HG02798 (cell line): ENCODE results near the gene SLAMF9.

Experiments used
- ATAC-seq: cut with Tn5 transposase; IDR thresholded peaks from one replicate; pipeline ENCODE4 v1.9.1; 2021; ENCODE audit warnings: mild to moderate bottlenecking; ENCODE audit not compliant: unreplicated experiment, poor library complexity

SLAMF9 gene

GRCh38 chr1:159953536-159954515, at the start of gene SLAMF9:
Gene SLAMF9, minus strand, starts transcription at chr1:159954237. Its CDS starts 100 bp downstream, at chr1:159954137.
- ATAC-seq: no peak

- ATAC-seq: no peak
These were observed 47.4 kb upstream of the SLAMF9 start for GRCh38 chr1:160001440-160001839.

- no peak for ATAC-seq
These were observed 45.2 kb upstream of the SLAMF9 start for GRCh38 chr1:159999204-159999603.

DNA sequence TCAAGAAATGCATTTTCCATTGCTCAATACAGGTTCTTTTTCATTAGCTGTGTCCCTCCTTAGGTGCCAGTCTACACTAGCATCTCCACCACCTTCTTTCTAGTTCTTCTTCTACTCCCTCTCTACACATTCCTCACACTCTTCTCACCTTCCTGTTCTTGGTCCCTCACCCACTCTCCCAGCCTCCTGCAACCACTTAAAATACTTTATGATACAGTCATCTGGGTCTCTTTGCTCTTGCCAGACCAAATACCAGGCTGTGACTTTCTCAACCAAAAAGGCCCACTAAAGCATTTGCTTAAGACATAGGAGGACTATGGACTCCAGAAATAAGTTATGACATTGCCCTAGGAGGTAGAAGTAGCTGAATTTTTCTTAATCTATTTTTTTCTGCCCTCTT, 42.6 kb upstream of the SLAMF9 start:
- no peak for ATAC-seq

DNA sequence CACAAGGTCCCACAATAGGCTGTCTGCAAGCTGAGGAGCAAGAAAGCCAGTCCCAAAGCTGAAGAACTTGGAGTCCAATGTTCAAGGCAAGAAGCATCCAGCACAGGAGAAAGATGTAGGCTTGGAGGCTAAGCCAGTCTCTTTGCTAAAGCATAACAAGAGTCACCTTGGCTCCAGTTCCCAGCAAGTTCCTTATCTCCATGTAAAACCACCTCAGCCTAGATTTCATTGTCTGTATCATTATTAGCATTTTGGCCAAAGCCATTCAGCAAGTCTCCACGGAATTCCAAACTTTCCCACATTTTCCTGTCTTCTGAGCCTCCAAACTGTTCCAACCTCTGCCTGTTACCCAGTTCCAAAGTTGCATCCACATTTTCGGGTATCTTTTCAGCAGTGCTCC, 40.9 kb upstream of the SLAMF9 start:
- ATAC-seq: no peak

DNA sequence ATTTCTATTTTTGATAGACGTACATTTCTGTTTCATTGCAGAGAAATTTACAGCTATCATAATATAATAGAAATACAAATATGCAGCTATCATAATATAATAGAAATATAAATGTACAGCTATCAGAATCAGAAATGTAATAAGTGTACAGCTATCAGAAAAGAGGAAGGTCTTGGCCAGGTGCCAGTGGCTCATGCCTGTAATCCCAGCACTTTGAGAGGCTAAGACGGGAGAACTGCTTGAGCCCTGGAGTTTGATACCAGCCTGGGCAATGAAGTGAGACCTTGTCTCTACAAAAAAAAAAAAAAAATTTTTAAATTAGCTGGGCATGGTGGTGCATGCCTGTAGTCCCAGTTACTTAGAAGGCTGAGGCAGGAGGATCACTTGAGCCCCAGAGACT, 39.9 kb upstream of the SLAMF9 start:
- no peak for ATAC-seq

- ATAC-seq: no peak
These were observed 38.1 kb upstream of the SLAMF9 start for GRCh38 chr1:159992161-159992560.

- ATAC-seq: no peak
These were observed 37.5 kb upstream of the SLAMF9 start for GRCh38 chr1:159991513-159991912.

DNA sequence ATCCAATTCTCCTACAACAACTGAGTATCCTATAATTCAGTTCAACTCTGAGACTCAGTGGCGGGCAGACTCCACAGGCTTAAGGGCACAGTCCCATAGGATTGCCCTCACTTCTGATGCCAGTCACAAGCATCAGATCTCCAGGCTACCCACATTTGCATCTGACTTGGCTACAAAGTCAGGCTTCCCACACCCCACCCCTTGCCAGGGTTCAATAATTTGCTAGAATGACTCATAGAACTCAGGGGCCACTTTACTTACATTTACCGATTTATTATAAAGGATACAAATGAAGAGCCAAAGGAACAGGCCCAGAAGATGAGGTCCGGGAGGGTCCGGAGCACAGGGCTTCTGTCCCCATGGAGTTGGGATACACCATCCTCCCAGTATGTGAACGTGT, 36.0 kb upstream of the SLAMF9 start:
- ATAC-seq: no peak

DNA sequence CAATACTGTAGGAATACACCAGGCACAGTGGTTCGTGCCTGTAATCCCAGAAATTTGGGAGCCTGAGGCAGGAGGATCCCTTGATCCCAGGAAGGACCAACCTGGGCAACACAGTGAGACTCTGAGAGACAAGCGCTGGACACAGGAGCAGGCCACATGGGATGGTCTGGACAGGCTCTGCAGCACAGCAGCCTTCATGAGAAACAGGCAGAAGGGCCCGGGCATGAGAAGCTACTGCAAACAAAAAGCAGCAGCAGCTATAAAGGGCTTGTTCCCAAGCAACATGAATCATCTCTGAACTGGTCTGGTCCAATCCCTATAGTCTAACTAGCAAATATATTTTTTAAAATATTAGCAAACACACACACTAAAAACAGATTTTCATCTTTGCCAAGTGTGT, 35.5 kb upstream of the SLAMF9 start:
- no peak for ATAC-seq

DNA sequence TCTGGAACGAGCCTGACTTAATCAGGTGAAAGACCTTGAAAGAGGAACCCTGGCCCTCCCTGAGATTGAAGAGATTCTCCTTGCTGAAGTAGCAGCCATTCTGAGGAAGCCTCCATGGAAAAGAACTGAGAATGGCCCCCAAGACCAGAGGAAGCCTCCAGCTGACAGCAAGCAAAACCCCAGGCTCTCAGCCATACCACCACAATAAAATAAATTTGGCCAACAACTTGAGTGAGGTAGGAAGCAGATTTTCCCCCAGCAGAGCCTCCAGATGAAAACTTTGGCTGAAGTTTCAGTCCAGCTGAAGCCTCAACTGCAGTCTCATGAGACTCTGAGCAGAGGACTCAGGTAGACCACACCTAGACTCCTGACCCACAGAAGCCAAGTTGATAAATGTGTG, 34.0 kb upstream of the SLAMF9 start:
- no peak for ATAC-seq

DNA sequence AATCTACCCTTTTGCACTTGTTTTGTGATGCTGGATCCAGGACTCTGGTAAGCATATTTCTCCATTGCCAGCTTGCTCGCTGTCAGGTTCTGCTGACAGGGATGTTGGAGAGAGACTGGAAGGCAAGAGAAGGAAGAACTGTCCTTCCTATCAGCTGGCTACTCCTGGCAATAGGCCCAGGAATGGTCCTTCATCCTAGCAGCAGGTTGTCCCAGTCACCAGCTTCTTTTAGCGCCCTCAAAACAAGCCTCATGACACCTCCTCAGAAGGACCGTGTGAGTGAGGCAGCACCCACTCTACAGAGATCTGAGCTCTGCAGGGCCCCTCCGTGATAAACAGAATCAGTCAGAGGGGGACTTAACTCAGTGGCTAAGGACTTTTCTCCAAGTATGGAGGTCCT, 33.1 kb upstream of the SLAMF9 start:
- no peak for ATAC-seq

DNA sequence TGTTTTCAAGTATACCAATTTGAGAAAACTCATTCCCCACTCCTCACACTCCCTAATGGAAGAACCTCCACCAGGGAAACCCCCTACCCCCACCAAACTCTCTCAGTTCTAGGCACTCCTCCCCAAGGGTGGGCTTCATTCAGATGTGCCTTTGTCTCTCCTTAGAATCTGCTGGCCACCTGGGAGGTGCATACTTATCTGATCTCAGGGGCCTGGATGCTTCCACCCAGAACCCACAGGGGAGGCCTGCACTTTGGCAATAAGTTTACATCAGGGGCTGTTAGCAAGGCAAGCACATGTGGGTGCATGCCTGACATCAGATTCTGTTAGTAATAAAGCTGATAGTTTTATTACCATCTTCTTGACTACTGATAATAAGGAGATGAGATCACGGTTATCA, 32.5 kb upstream of the SLAMF9 start:
- no peak for ATAC-seq

DNA sequence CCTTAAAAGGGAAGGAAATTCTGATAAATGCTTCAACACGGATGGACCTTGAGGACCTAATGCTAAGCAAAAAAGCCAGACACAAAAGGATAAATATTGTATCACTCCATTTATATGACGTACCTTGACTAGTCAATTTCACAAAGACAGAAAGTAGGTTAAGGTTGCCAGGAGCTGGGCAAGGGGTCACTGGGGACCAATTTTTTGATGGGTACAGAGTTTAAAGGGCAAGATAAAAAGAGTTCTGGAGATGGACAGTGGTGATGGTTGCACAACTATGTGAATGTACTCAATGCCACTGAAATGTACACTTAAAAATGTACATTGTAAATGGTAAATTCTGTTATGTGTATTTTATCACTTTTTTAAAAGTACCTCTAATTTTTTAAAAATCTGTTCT, 32.1 kb upstream of the SLAMF9 start:
- ATAC-seq: no peak

DNA sequence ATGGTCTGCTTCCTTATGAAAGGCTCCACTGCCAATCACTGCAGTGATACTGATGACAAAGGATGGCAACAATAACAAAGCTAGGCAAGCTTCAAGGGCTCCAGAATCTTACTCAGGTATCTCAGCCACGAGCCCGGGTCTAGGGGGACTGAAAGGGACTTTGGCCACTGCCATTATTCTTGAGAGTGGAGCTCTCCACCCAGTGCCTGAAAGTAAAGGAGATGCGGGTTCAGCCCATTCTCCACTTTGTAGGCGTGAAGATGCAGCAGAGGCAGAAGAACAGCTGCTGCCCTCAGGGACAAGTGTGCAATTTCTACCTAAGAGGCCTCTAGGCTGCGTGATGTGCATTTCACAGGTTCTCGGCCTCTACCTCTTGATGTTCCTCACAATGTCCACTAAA, 31.4 kb upstream of the SLAMF9 start:
- ATAC-seq: no peak

DNA sequence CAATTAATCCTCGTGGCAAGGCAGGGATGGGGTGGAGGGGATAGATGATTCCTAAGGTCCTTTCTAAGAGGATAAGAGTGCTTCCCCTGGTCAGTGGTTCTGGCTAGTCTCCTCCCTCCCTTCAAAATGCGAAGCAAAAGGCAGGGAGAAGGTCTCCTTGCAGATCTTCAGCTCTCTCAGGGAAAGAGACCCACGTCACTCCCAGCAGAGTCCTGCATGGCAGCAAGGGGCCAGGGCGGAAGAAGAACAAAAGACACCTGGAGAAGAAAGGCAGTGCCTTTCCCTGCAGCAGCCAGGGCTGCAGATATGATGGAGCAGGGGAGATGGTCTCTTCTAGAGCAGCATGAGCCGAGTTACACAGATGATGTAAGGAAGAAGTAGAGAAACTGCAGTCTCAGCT, 29.6 kb upstream of the SLAMF9 start:
- no peak for ATAC-seq

DNA sequence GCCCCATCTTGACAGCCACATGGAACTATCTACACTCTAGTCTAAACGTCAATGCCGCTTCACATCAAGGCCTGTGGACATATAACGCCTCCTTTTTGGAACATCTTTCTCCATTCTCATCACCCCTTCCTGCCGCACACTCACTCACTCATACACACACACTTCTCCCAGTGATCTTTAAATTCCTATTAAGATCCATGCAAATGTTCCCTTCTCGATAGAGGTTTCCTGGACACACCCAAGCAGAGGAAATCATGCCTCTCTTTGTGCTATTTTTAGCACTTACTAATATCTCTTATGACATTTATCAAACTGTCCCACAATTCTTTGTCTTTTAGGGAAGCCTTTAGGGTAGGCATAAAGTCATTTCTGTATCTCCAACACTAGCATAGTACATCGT, 28.2 kb upstream of the SLAMF9 start:
- no peak for ATAC-seq

DNA sequence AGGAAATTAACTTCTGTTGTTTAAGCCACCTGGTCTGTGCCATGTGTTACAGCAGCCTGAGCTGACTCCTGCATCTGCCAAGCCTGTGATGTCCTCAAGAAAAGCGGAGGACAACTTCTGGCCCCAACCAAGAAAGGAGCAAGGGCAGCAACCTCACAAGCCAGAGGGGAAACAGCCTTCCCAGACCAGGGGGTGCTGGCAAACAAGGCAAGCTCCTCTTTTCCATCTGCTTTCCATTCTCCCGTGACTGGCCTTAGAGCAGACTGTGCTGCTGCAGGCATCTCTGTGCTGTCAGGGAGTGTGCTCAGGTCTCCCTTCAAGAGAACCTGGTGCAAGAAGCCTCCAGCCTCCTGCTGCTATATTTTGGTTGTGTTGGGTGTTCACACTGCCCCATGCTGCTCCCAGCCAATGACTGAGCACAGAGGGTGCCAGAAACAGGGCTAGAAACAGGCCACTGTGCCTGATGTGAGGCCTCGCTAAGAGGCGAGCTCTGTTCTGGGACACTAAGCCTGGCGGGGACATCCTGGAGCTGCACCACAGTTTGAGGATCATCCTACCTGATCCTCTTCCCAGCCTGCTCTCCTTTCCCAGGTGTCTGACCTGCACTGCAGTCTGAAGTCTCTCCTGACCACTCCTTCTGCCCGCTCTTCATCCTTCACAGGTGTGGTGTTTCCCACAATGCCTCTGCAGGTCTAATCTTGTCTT, 27.5 kb upstream of the SLAMF9 start:
- ATAC-seq: no peak

GRCh38 chr1:159980786-159981185, 26.7 kb upstream of the SLAMF9 start:
- no peak for ATAC-seq

DNA sequence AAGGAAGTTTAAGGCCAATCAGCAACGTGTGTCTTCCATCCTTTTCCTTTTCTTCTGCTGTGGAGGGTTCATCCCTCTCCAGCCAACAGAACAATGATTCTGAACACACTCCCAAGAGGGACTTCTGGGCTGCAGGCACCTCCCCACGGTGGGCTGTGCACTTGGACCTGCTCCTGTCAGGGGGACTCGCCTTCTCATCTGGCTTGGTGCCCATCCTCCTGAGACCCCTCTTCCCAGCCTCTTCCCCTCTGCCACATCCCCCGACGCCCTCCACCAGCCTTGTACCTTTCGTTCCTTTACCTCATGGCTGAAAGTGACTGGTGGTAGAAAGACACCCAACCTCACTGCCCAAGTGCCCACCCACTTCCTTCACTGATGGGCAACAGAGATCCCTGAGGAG, 26.0 kb upstream of the SLAMF9 start:
- no peak for ATAC-seq

DNA sequence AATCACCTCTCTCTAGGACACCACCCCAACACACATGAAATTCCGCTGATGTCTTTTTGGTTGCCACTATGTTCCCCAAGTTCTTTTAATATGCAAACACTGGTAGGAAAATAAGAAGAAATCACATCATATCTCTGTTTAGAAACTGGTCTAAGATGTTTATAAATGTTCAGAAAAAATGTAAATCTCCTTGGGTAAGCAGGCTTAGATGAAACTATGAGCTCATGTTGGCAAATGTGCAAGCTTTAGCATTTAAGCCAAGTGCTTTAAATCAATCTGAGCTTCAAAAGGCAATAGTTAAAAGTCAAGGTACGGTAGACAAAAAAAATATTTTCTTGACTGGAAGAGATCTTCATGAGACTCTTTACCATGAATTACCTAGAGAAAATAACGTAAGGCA, 25.2 kb upstream of the SLAMF9 start:
- no peak for ATAC-seq

DNA sequence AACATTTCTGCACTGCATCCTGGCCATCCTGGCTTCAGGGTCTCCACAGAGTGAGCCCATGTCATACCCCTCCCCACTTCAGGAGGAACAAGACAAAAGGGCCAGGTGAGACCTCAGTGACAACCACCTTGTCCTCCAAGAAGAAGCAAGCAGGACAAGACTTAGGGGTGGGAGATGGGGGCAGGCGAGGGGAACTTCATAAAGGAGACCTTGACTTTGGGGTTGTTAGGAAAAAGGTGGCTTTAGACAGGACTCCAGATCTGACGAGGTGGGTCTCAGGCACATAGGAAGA, 24.0 kb upstream of the SLAMF9 start:
- ATAC-seq: no peak
